Transverse colon (tissue), 4 donors: ENCODE measurements around the gene OTULIN. TPM values are rescaled to one million over a fixed set of nuclear protein-coding genes. Genes with fewer than 3 reads are reported as not detected.

ENCODE experiments used
- DNase-seq: peaks from one replicate; pipeline ENCODE4 v3.0.0-alpha.2; 2019
- H3K27ac ChIP-seq, 4 donors: fragments of 200-600 bp; sonication (generic); 2 replicates each; pipeline ENCODE4 v1.5.1; 2016 to 2018; ENCODE audit warnings: inconsistent platforms in 4 of 4
- H3K27me3 ChIP-seq: fragments of 200-600 bp; sonication (generic); 2 replicates; pipeline ENCODE4 v1.5.1; 2017; ENCODE audit warnings: inconsistent platforms
- H3K36me3 ChIP-seq, 4 donors: fragments of 200-600 bp; sonication (generic); 2 replicates each; pipeline ENCODE4 v1.5.1; 2017 to 2019; ENCODE audit warnings: inconsistent platforms in 4 of 4
- H3K4me1 ChIP-seq, 4 donors: fragments of 200-600 bp; sonication (generic); 2 replicates each; pipeline ENCODE4 v1.5.1; 2017 to 2020; ENCODE audit warnings: inconsistent platforms in 4 of 4
- H3K4me3 ChIP-seq, 4 donors: fragments of 200-600 bp; sonication (generic); 1 replicate in 1 of 4; 2 replicates in 3 of 4; pipeline versions ENCODE4 v1.5.1 to v1.6.1; 2017 to 2019; ENCODE audit warnings: inconsistent platforms in 4 of 4
- H3K9me3 ChIP-seq, 2 donors: fragments of 200-600 bp; sonication (generic); 2 replicates each; pipeline ENCODE4 v1.5.1; 2017 to 2019; ENCODE audit warnings: inconsistent platforms in 2 of 2
- CTCF ChIP-seq, 5 experiments: fragments of 200-600 bp in 3 of 5; fragments of 450-650 bp in 2 of 5; sonication (generic) in 3 of 5; IDR thresholded peaks; 1 replicate in 2 of 5; 2 replicates in 3 of 5; pipeline ENCODE4 v1.5.1; 2016 to 2017; ENCODE audit warnings: antibody characterized with exemption in 5 of 5, inconsistent platforms in 3 of 5, mild to moderate bottlenecking in 2 of 5, moderate library complexity in 1 of 5
- EP300 ChIP-seq: sonication (generic); formaldehyde crosslinking; IDR thresholded peaks from one replicate; pipeline ENCODE4 v1.6.1; 2017; ENCODE audit warnings: antibody characterized with exemption, low read depth
- POLR2A ChIP-seq: fragments of 450-650 bp; IDR thresholded peaks from one replicate; pipeline ENCODE4 v1.6.1; 2016; ENCODE audit warnings: antibody characterized with exemption, mild to moderate bottlenecking, moderate library complexity
- POLR2AphosphoS5 ChIP-seq, 3 donors: sonication (generic); formaldehyde crosslinking; IDR thresholded peaks; one replicate each; pipeline ENCODE4 v1.6.1; 2016; ENCODE audit warnings: antibody characterized with exemption in 3 of 3
- WGBS, 2 donors: methylation state at CpG; one replicate each; pipeline ENCODE4 v1.1.5; 2018; ENCODE audit warnings: low coverage in 1 of 2; 5-methylcytosine and 5-hydroxymethylcytosine counted together
- in situ Hi-C, 4 donors: fragments of 200-750 bp; cut with MboI; loops; one replicate each; pipeline versions ENCODE4 v1.15.0 to v1.15.1; 2017; ENCODE audit warnings: low sequenced_read_pairs in 3 of 4, low pct_ligation_motif_present in 1 of 4, low pct_unique_long_range_greater_than_20kb in 1 of 4
- intact Hi-C: fragments of 100-400 bp; cut with DNase I; formaldehyde crosslinking; loops from one replicate; pipeline ENCODE4 v1.15.1; 2023; ENCODE audit warnings: low total_unique reads
- total RNA-seq, 4 donors: library from RNA; depleted of rRNA; stranded (reverse); fragments of >200 nt; gene quantifications; one replicate each; pipeline ENCODE4 v1.1.0, GENCODE V29; 2016

Gene OTULIN
- total RNA-seq, 4 donors from 2014 or later, result 34.8 to 52.4 (median 40.4) TPM

- TF ChIP-seq POLR2AphosphoS5 (IDR thresholded peaks at IDR 0.05) (no peak), EP300 (no peak), CTCF (IDR thresholded peaks at IDR 0.05) (no peak), POLR2A (no peak)
- H3K9me3 ChIP-seq, result no peaks in the 10 kb centered on the region
- H3K27me3 ChIP-seq, result no peaks in the 10 kb centered on the region
- intact Hi-C loops (no loop called here), in situ Hi-C loops (no loop called here)
- H3K36me3 ChIP-seq, result peaks cover 0 to 13% (median 0%) of the 10 kb centered on the region in 4 donors
- no peak overlapping the region for H3K27ac ChIP-seq
- 89% methylated on average over 10 of the region's 10 CpGs; no CpG with 5 or more reads in 1 of the 2 donors for WGBS, 2 donors
- no peak overlapping the region for H3K4me3 ChIP-seq
- no peaks in the 10 kb centered on the region for H3K4me1 ChIP-seq
- no peak for DNase-seq
Measured at GRCh38 chr5:14737291-14737690, 72.8 kb downstream of the OTULIN start.

GRCh38 chr5:14738050-14738449 lies 73.5 kb downstream of the OTULIN start:
- H3K27me3 ChIP-seq, result no peaks in the 10 kb centered on the region
- intact Hi-C loops (no loop called here), in situ Hi-C loops (no loop called here)
- no peaks in the 10 kb centered on the region for H3K4me1 ChIP-seq
- TF ChIP-seq POLR2AphosphoS5 (IDR thresholded peaks at IDR 0.05), result no peak
- no peak for TF ChIP-seq CTCF (IDR thresholded peaks at IDR 0.05)
- no peak for TF ChIP-seq POLR2A
- no peak for TF ChIP-seq EP300
- H3K27ac ChIP-seq, result no peak overlapping the region
- H3K4me3 ChIP-seq, result no peak overlapping the region
- no peak for DNase-seq
- no peaks in the 10 kb centered on the region for H3K9me3 ChIP-seq
- 92 to 100% methylated on average over 3 to 5 of the region's 5 CpGs for WGBS, 2 donors
- H3K36me3 ChIP-seq, result peaks cover 0 to 10% (median 0%) of the 10 kb centered on the region in 4 donors

- intact Hi-C loops, result no loop called here
- no peaks in the 10 kb centered on the region for H3K4me1 ChIP-seq
- H3K4me3 ChIP-seq, result no peak overlapping the region
- no peak for DNase-seq
- in situ Hi-C loops, result no loop called here
- H3K27ac ChIP-seq, result no peak overlapping the region
- H3K9me3 ChIP-seq, result no peaks in the 10 kb centered on the region
- no peaks in the 10 kb centered on the region for H3K27me3 ChIP-seq
- peaks cover 0 to 2% (median 0%) of the 10 kb centered on the region in 4 donors for H3K36me3 ChIP-seq
- TF ChIP-seq POLR2A (no peak), POLR2AphosphoS5 (IDR thresholded peaks at IDR 0.05) (no peak), EP300 (no peak), CTCF (IDR thresholded peaks at IDR 0.05) (no peak)
- WGBS, 2 donors, result 75 to 80% methylated on average over 2 to 3 of the region's 3 CpGs
Measured at GRCh38 chr5:14739538-14739937, 75.0 kb downstream of the OTULIN start.

GRCh38 chr5:14739981-14740380 lies 75.5 kb downstream of the OTULIN start:
- WGBS, 2 donors, result 90 to 93% methylated on average over 5 of the region's 5 CpGs
- in situ Hi-C loops (no loop called here), intact Hi-C loops (no loop called here)
- no peaks in the 10 kb centered on the region for H3K4me1 ChIP-seq
- H3K4me3 ChIP-seq, result no peak overlapping the region
- peaks cover 0 to 2% (median 0%) of the 10 kb centered on the region in 4 donors for H3K36me3 ChIP-seq
- DNase-seq, result no peak
- no peaks in the 10 kb centered on the region for H3K27me3 ChIP-seq
- no peak for TF ChIP-seq EP300
- TF ChIP-seq POLR2AphosphoS5 (IDR thresholded peaks at IDR 0.05), result no peak
- no peak for TF ChIP-seq CTCF (IDR thresholded peaks at IDR 0.05)
- TF ChIP-seq POLR2A, result no peak
- H3K27ac ChIP-seq, result no peak overlapping the region
- no peaks in the 10 kb centered on the region for H3K9me3 ChIP-seq
